Measurements from ENCODE around the gene C2CD2L. TPM values are rescaled to one million over a fixed set of nuclear protein-coding genes. Genes with fewer than 3 reads are reported as not detected.

Gene C2CD2L
- total and polyA plus RNA-seq, 2 of the 13 experiments (the other 11 are each of a cell fraction or from before 2014, with no cell fraction given): 3.7 to 5.5 TPM

DNA sequence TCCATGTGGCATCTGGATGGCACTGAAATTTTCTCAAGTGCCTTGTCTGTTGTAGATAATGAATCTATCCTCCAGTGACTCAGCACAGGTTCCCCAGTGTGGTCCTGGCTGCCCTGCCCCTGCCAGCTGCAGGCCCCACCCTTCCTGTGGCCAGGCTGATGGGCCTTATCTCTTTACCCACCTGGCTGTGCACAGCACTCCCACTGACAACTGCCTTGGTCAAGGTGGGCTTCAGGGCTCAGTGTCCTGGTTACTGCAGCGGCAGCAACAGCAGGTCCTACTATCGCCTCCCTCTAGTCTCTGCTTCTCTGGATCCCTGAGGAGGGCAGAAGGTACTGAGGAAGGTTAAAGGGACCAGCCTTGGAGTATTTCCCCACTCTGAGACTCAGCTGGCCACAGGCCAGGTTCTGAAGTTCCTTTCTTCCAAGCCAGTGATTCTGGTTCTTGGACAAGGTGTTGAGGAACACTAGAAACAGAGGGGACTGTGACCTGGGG is 19.4 kb upstream of the C2CD2L start:
- no peaks in the 10 kb centered on the region for H3K9me3 ChIP-seq (ENCODE audit: low read length)
- TF ChIP-seq POLR2G (IDR thresholded peaks at IDR 0.05; ENCODE audit: low read depth, low read length) (peak; percentile 19; the same call in 1 of the 2 replicates), ZNF207 (IDR thresholded peaks at IDR 0.05; ENCODE audit: borderline replicate concordance) (no peak), GZF1 (CRISPR knock-in tag; IDR thresholded peaks at IDR 0.05) (no peak)
- peaks cover 1% of the 10 kb centered on the region; the same call in 1 of the 2 replicates for H4K20me1 ChIP-seq (ENCODE audit: insufficient read depth, low read length)
- in situ Hi-C loops (cut with HindIII; ENCODE audit: extremely low pct_ligation_motif_present, low pct_unique_long_range_greater_than_20kb) (no loop called here), intact Hi-C loops (cut with micrococcal nuclease; ENCODE audit: unreplicated experiment) (no loop called here)
- peaks cover 49% of the 10 kb centered on the region for H3K4me1 ChIP-seq (ENCODE audit: insufficient read depth, low read length)
- H3K27ac ChIP-seq (ENCODE audit: extremely low read length, insufficient read depth, low read length): peak overlapping the region; percentile 12
- BruUV-seq (replicated peaks): no TSS peak
- no peak for DNase-seq (ENCODE audit: low spot score)
- H3K9ac ChIP-seq (ENCODE audit: insufficient read depth, low read depth, low read length): 0 out of 2 replicates have a peak overlapping the region, but pooled peaks have one; percentile 0
- ChIA-PET CTCF (ENCODE audit: low intra/inter-chr PET ratio, low total read pairs) (no interaction called here), POLR2A (interaction anchor here (2.0 to 3.8 kb wide), 2 partner anchors 7 to 20 kb away, joined by 5 to 109 read pairs; partner anchors contain the start of gene VPS11)
- ATAC-seq: no peak
- FAIRE-seq: no peak
- H3K4me2 ChIP-seq (ENCODE audit: low read depth, low read length): no peak overlapping the region
- H2AFZ ChIP-seq (ENCODE audit: low read length): no peak overlapping the region
- H3K4me3 ChIP-seq (replicated peaks in 1 of 3; ENCODE audit: insufficient read depth in 1 of 3, low read depth in 2 of 3, low read length in 3 of 3): no peak overlapping the region
- H3K79me2 ChIP-seq (ENCODE audit: insufficient read depth, low read length): peaks cover 20% of the 10 kb centered on the region
- 100% methylated on average over 1 of the region's 2 CpGs for WGBS (ENCODE audit: low lambda C conversion rate)
- H3K27me3 ChIP-seq (ENCODE audit: control insufficient read depth in 1 of 2, insufficient read depth in 2 of 2, low read length in 2 of 2): no peaks in the 10 kb centered on the region; a peak in 1 of 5 replicates
- H3K36me3 ChIP-seq (replicated peaks in 1 of 2; ENCODE audit: control insufficient read depth in 1 of 2, insufficient read depth in 2 of 2, low read length in 2 of 2): peaks cover 0 to 17% of the 10 kb centered on the region in 2 experiments; a peak in 4 of 5 replicates

DNA sequence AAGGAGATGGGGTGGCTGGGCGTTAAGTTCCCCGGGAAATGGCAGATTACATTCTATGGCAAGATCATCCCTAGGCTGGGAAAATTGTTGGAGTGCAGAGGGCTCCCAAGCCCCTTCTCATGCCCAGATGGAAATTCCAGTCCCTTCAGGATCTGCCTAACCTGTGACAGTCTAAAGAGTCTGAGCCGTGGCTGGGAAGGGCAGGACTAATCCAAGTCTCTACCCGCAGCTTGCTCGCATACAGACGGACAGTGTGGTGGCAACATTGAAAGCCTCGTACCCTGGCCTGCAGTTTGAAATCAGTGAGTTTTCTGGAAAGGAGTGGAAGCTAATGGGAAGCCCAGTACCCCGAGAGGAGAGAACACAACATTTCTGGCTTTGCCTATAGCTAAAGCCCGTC is 18.7 kb upstream of the C2CD2L start:
- Histone ChIP-seq H4K20me1 (ENCODE audit: insufficient read depth, low read length) (peaks cover 7% of the 10 kb centered on the region), H3K79me2 (ENCODE audit: insufficient read depth, low read length) (peaks cover 26% of the 10 kb centered on the region), H3K4me1 (ENCODE audit: insufficient read depth, low read length) (peaks cover 55% of the 10 kb centered on the region), H2AFZ (ENCODE audit: low read length) (no peak overlapping the region), H3K9me3 (ENCODE audit: low read length) (no peaks in the 10 kb centered on the region), H3K27ac (ENCODE audit: extremely low read length, insufficient read depth, low read length) (no peak overlapping the region), H3K4me3 (replicated peaks in 1 of 3; ENCODE audit: insufficient read depth in 1 of 3, low read depth in 2 of 3, low read length in 3 of 3) (no peak overlapping the region), H3K4me2 (ENCODE audit: low read depth, low read length) (no peak overlapping the region), H3K27me3 (ENCODE audit: control insufficient read depth in 1 of 2, insufficient read depth in 2 of 2, low read length in 2 of 2) (no peaks in the 10 kb centered on the region; a peak in 1 of 5 replicates), H3K36me3 (replicated peaks in 1 of 2; ENCODE audit: control insufficient read depth in 1 of 2, insufficient read depth in 2 of 2, low read length in 2 of 2) (peaks cover 0 to 17% of the 10 kb centered on the region in 2 experiments; a peak in 4 of 5 replicates), H3K9ac (ENCODE audit: insufficient read depth, low read depth, low read length) (no peak overlapping the region)
- WGBS (ENCODE audit: low lambda C conversion rate): 96% methylated on average over 4 of the region's 9 CpGs
- CTCF ChIA-PET (ENCODE audit: low intra/inter-chr PET ratio, low total read pairs): no interaction called here
- no peak for TF ChIP-seq ZSCAN31 (CRISPR knock-in tag; IDR thresholded peaks at IDR 0.05; ENCODE audit: low read depth)
- TF ChIP-seq, protein P1, sequence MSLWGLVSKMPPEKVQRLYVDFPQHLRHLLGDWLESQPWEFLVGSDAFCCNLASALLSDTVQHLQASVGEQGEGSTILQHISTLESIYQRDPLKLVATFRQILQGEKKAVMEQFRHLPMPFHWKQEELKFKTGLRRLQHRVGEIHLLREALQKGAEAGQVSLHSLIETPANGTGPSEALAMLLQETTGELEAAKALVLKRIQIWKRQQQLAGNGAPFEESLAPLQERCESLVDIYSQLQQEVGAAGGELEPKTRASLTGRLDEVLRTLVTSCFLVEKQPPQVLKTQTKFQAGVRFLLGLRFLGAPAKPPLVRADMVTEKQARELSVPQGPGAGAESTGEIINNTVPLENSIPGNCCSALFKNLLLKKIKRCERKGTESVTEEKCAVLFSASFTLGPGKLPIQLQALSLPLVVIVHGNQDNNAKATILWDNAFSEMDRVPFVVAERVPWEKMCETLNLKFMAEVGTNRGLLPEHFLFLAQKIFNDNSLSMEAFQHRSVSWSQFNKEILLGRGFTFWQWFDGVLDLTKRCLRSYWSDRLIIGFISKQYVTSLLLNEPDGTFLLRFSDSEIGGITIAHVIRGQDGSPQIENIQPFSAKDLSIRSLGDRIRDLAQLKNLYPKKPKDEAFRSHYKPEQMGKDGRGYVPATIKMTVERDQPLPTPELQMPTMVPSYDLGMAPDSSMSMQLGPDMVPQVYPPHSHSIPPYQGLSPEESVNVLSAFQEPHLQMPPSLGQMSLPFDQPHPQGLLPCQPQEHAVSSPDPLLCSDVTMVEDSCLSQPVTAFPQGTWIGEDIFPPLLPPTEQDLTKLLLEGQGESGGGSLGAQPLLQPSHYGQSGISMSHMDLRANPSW (CRISPR knock-in tag; IDR thresholded peaks at IDR 0.05; ENCODE audit: borderline replicate concordance): no peak
- TF ChIP-seq ETV6 (CRISPR knock-in tag; conservative IDR thresholded peaks at IDR 0.05): no peak
- no peak for TF ChIP-seq ZMYM4 (CRISPR knock-in tag; IDR thresholded peaks at IDR 0.05)
- TF ChIP-seq ZNF652 (CRISPR knock-in tag; IDR thresholded peaks at IDR 0.05; ENCODE audit: borderline replicate concordance, low read depth): no peak
- no peak for TF ChIP-seq ATRX (CRISPR knock-in tag; IDR thresholded peaks at IDR 0.05; ENCODE audit: borderline replicate concordance)
- DNase-seq (ENCODE audit: low spot score): no peak
- BruUV-seq (replicated peaks): no TSS peak
- in situ Hi-C loops (cut with HindIII; ENCODE audit: extremely low pct_ligation_motif_present, low pct_unique_long_range_greater_than_20kb): no loop called here
- intact Hi-C loops (cut with micrococcal nuclease; ENCODE audit: unreplicated experiment): no loop called here
- POLR2A ChIA-PET: interaction anchor here (2.0 kb wide), 1 partner anchor 21 kb away, joined by 5 read pairs; the partner anchor contains the start of gene VPS11
- no peak for ATAC-seq
- no peak for FAIRE-seq

Data from HepG2 (cell line).